Activated naive CD4-positive, alpha-beta T cell treated with anti-CD3 and anti-CD28 coated beads for 36 hours (primary cell): Measurements from ENCODE around the gene MEIKIN. TPM values are rescaled to one million over a fixed set of nuclear protein-coding genes. Genes with fewer than 3 reads are reported as not detected.

Experiments used
- CTCF ChIA-PET: fragments of 350-600 bp; sonication (Branson Sonifier 250); formaldehyde crosslinking; loops from one replicate; lab custom pipeline; 2021; ENCODE audit warnings: antibody characterized with exemption; lab: Charles Lee
- DNase-seq: peaks from one replicate; pipeline ENCODE4 v3.0.0-alpha.2; 2020
- H3K27ac Mint-ChIP-seq: one replicate; pipeline ENCODE4 v1.8.0; 2021; ENCODE audit warnings: mild to moderate bottlenecking, mixed read lengths
- H3K27me3 Mint-ChIP-seq: one replicate; pipeline ENCODE4 v1.8.0; 2021; ENCODE audit warnings: low read depth, mixed read lengths
- H3K36me3 Mint-ChIP-seq: one replicate; pipeline ENCODE4 v1.8.0; 2021; ENCODE audit warnings: low read depth, mixed read lengths
- H3K4me1 Mint-ChIP-seq: one replicate; pipeline ENCODE4 v1.8.0; 2021; ENCODE audit warnings: low read depth, mixed read lengths
- H3K4me3 Mint-ChIP-seq: one replicate; pipeline ENCODE4 v1.8.0; 2021; ENCODE audit warnings: mild to moderate bottlenecking, moderate library complexity, mixed read lengths
- H3K9me3 Mint-ChIP-seq: one replicate; pipeline ENCODE4 v1.8.0; 2021; ENCODE audit warnings: mixed read lengths
- intact Hi-C: fragments of 100-400 bp; cut with micrococcal nuclease; formaldehyde crosslinking; loops from one replicate; pipeline ENCODE4 v1.15.1; 2023
- total RNA-seq, 2 experiments: library from RNA; stranded (reverse); gene quantifications; one replicate each; pipeline ENCODE4 v1.2.3, GENCODE V29; 2021

MEIKIN gene
- total RNA-seq, 2 experiments from 2014 or later = 1.4 to 1.9 TPM

DNA sequence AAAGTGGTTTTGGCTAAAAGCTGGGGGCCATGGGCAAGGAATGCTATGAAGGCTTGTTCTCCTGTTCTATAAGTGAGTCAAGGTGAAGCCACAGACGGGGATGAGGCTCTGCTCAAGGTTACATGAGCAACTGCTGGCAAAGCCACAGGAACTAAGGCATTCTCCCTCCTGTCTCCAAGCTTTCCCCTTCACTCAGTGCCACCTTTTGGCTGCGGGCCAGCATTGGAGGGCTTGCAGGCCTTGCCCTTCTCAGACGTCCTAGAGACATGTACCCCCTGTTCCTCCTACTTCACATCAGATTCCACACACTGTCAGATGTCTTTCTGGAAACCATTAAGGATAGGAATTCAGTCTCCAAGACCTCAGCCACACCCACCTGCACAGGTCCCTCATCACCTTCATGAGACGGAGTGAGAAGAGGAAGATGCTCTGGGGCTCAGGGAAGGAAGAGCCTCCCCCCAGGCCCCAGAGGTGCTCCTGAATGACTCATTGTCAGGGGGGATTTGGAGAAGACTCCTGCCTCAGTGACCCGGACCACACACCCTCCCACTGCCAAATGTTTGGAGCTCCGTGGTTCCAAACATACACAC lies 20.5 kb upstream of the MEIKIN start:
- no peaks in the 10 kb centered on the region for H3K4me1 Mint-ChIP-seq
- CTCF ChIA-PET = no interaction called here
- no peak for DNase-seq
- no peaks in the 10 kb centered on the region for H3K27me3 Mint-ChIP-seq
- H3K9me3 Mint-ChIP-seq = no peaks in the 10 kb centered on the region
- H3K4me3 Mint-ChIP-seq = no peak overlapping the region
- no peak overlapping the region for H3K27ac Mint-ChIP-seq
- peaks cover 15% of the 10 kb centered on the region for H3K36me3 Mint-ChIP-seq
- intact Hi-C loops = no loop called here

- no peak overlapping the region for H3K4me3 Mint-ChIP-seq
- no peaks in the 10 kb centered on the region for H3K9me3 Mint-ChIP-seq
- no peak overlapping the region for H3K27ac Mint-ChIP-seq
- peaks cover 13% of the 10 kb centered on the region for H3K4me1 Mint-ChIP-seq
- DNase-seq = peak; percentile 22
- H3K27me3 Mint-ChIP-seq = no peaks in the 10 kb centered on the region
- intact Hi-C loops = no loop called here
- CTCF ChIA-PET = no interaction called here
- H3K36me3 Mint-ChIP-seq = peaks cover 10% of the 10 kb centered on the region
Observed at GRCh38 chr5:131959906-131960305, 14.4 kb upstream of the MEIKIN start.

- H3K4me1 Mint-ChIP-seq = peaks cover 20% of the 10 kb centered on the region
- H3K9me3 Mint-ChIP-seq = no peaks in the 10 kb centered on the region
- no peaks in the 10 kb centered on the region for H3K27me3 Mint-ChIP-seq
- no peak overlapping the region for H3K4me3 Mint-ChIP-seq
- no peak overlapping the region for H3K27ac Mint-ChIP-seq
- no peak for DNase-seq
- intact Hi-C loops = no loop called here
- CTCF ChIA-PET = no interaction called here
- peaks cover 15% of the 10 kb centered on the region for H3K36me3 Mint-ChIP-seq
Observed at GRCh38 chr5:131959136-131959535, 13.7 kb upstream of the MEIKIN start.

GRCh38 chr5:131957721-131958441 lies 12.4 kb upstream of the MEIKIN start:
- H3K27me3 Mint-ChIP-seq = no peaks in the 10 kb centered on the region
- no peak overlapping the region for H3K27ac Mint-ChIP-seq
- peaks cover 21% of the 10 kb centered on the region for H3K4me1 Mint-ChIP-seq
- CTCF ChIA-PET = no interaction called here
- DNase-seq = no peak
- peaks cover 15% of the 10 kb centered on the region for H3K36me3 Mint-ChIP-seq
- no peak overlapping the region for H3K4me3 Mint-ChIP-seq
- H3K9me3 Mint-ChIP-seq = no peaks in the 10 kb centered on the region
- intact Hi-C loops = no loop called here

- Mint-ChIP-seq H3K36me3 (peaks cover 9% of the 10 kb centered on the region), H3K27me3 (no peaks in the 10 kb centered on the region), H3K4me3 (no peak overlapping the region), H3K4me1 (peaks cover 13% of the 10 kb centered on the region), H3K27ac (no peak overlapping the region), H3K9me3 (no peaks in the 10 kb centered on the region)
- intact Hi-C loops = no loop called here
- DNase-seq = no peak
- CTCF ChIA-PET = interaction anchor here (0.6 kb wide), 1 partner anchor 449 kb away, joined by 3 read pairs; no protein-coding TSS in a partner anchor
Observed at GRCh38 chr5:131953969-131954368, 8.5 kb upstream of the MEIKIN start.

- intact Hi-C loops = no loop called here
- no peak for DNase-seq
- Mint-ChIP-seq H3K36me3 (peaks cover 5% of the 10 kb centered on the region), H3K27ac (no peak overlapping the region), H3K9me3 (no peaks in the 10 kb centered on the region), H3K27me3 (no peaks in the 10 kb centered on the region), H3K4me3 (no peak overlapping the region), H3K4me1 (peaks cover 8% of the 10 kb centered on the region)
- CTCF ChIA-PET = interaction anchor here (0.7 to 1.2 kb wide), 2 partner anchors 110 to 112 kb away, joined by 3 to 4 read pairs; no protein-coding TSS in a partner anchor
Observed at GRCh38 chr5:131952301-131952857, 6.9 kb upstream of the MEIKIN start.

DNA sequence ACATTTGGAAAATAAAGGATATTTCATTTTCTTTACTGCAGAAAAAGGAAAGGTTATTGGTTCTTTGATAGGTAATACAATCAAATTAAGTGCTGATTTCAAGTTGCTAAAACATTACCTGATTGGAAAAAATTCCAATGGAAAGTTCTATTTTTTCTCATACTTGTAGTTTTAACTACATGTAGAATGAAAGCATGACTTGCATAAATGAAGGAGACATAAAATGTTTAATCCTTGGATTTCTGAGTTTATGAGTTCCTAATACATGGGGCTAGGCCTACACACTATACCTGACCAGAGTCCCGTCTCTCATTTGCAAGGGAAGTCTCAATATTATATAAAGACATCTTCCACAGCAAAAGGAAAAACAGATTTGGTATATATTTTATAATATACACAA lies 5.2 kb upstream of the MEIKIN start:
- peaks cover 5% of the 10 kb centered on the region for H3K36me3 Mint-ChIP-seq
- no peak overlapping the region for H3K27ac Mint-ChIP-seq
- DNase-seq = no peak
- no peak overlapping the region for H3K4me3 Mint-ChIP-seq
- peaks cover 8% of the 10 kb centered on the region for H3K4me1 Mint-ChIP-seq
- H3K27me3 Mint-ChIP-seq = no peaks in the 10 kb centered on the region
- CTCF ChIA-PET = no interaction called here
- no peaks in the 10 kb centered on the region for H3K9me3 Mint-ChIP-seq
- intact Hi-C loops = no loop called here

DNA sequence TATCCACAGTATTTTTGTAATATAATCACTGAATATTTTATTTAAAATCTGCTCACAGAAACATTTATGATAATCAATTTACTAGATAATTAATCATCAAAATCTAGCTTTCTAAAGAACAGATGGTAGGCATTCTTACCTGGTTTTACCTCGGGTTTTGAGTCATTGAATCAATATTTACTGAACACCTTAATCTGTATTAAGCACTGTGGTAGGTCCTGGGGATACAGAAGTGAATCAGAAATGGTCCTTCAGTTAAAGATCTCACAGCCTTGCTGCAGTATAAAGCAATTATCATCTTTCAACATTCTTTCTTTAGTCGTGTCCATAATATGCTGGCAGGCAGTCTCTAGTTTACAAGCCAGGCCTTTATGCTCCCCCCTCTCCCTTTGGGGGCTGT lies 2.0 kb upstream of the MEIKIN start:
- Mint-ChIP-seq H3K4me1 (no peaks in the 10 kb centered on the region), H3K27me3 (no peaks in the 10 kb centered on the region), H3K4me3 (no peak overlapping the region), H3K9me3 (no peaks in the 10 kb centered on the region), H3K27ac (no peak overlapping the region), H3K36me3 (no peaks in the 10 kb centered on the region)
- CTCF ChIA-PET = interaction anchor here (1.2 kb wide), 1 partner anchor 60 kb away, joined by 3 read pairs; no protein-coding TSS in a partner anchor
- no peak for DNase-seq
- intact Hi-C loops = no loop called here

DNA sequence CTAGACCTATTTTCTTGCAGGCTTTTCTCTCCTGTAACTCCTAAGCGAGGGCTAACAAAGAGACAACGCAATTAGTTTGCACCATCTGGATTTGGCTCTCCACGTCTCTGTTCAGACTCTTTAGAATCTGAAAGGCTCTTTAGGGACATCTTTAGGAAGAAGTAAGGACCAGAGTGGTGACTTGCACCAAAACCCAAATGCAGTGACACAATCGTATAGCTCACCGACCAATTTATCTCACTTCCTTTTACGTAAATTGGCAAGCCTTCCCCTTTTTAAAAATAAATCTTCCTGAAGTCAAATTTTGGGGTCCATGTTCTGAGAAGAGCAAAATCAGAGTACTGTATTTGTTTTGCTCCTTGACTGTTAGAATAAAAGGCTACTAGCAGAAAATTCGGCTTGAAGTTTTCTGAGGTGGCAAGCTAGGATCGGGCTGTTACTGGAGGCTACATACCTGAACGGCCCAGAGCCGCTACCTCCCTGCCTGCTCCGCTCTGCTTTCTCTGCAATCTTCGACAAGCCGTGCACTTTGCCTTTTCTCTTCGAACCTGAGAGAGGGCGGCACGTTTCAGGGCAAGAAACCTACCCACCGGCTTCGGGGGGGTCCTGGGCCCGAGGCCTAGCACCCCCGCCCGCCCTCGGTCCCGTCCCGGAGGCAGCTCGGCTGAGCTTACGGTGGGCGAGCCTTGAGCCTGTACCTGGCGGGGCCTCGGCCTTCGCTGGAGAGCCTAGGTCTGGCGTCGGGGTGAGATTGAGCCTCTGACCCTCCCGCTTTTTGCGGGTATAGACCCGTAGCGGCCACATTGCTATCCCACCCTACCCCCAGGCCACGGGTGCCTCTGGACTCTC lies 537 bp downstream of the MEIKIN start:
- CTCF ChIA-PET = no interaction called here
- H3K4me3 Mint-ChIP-seq = peak overlapping the region; percentile 10
- H3K27me3 Mint-ChIP-seq = no peaks in the 10 kb centered on the region
- H3K27ac Mint-ChIP-seq = no peak overlapping the region
- H3K9me3 Mint-ChIP-seq = no peaks in the 10 kb centered on the region
- H3K4me1 Mint-ChIP-seq = no peaks in the 10 kb centered on the region
- H3K36me3 Mint-ChIP-seq = no peaks in the 10 kb centered on the region
- DNase-seq = no peak
- intact Hi-C loops = no loop called here

GRCh38 chr5:131943916-131944315 lies 1.5 kb downstream of the MEIKIN start:
- Mint-ChIP-seq H3K9me3 (no peaks in the 10 kb centered on the region), H3K36me3 (no peaks in the 10 kb centered on the region), H3K27ac (no peak overlapping the region), H3K4me3 (no peak overlapping the region), H3K27me3 (no peaks in the 10 kb centered on the region), H3K4me1 (no peaks in the 10 kb centered on the region)
- intact Hi-C loops = no loop called here
- CTCF ChIA-PET = no interaction called here
- no peak for DNase-seq

DNA sequence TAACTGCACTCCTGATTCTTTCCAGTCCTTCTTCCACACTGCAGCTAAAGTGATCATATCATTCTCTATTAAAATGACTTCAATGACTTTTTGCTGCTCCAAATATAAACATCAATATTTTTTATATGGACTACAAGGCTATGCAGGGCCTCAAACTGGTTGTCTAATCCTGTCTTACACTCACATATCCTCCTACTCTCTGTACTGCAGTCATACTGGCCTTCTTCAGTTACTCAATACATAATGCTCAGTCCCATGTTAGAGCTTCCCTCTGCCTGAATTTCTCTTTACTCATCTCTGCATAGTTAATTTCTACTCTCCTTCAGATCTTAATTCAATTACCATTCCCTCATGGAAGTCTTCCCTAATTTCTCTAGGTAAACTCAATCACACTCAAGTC lies 3.4 kb downstream of the MEIKIN start:
- H3K27me3 Mint-ChIP-seq = no peaks in the 10 kb centered on the region
- H3K4me3 Mint-ChIP-seq = no peak overlapping the region
- no peaks in the 10 kb centered on the region for H3K4me1 Mint-ChIP-seq
- CTCF ChIA-PET = no interaction called here
- intact Hi-C loops = no loop called here
- DNase-seq = no peak
- no peaks in the 10 kb centered on the region for H3K9me3 Mint-ChIP-seq
- no peak overlapping the region for H3K27ac Mint-ChIP-seq
- H3K36me3 Mint-ChIP-seq = no peaks in the 10 kb centered on the region

DNA sequence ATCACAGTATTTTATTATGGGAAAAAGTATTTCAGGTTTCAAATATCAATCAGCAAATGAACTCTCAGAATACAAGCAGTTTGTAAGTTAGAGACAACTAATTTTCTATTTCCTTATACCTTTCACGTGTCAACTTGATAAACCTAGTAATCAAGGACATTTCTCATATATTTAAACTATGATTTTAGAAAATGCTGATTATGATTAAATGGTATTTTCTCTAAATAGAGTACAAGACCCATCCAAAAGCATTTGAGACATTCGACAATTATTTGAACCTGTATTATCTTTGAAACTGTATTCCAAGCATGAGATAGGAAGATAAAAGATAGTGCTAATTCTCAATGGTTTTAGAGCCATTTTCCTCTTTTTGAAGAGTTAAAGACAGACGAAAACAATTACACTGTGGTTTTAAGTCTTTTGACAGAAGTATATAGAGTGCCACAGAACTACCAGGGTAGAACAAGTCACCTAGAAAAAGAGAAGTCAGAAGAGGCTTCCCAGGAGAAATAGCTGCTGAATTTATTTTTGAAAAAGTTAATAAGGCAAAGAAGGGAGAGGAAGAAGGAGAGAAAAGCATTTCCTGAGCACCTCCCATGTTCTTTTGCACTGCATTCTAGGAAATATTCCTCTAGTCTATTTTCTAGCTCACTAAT lies 5.6 kb downstream of the MEIKIN start:
- Mint-ChIP-seq H3K4me3 (no peak overlapping the region), H3K27ac (no peak overlapping the region), H3K27me3 (no peaks in the 10 kb centered on the region), H3K36me3 (no peaks in the 10 kb centered on the region), H3K4me1 (peaks cover 4% of the 10 kb centered on the region), H3K9me3 (no peaks in the 10 kb centered on the region)
- CTCF ChIA-PET = no interaction called here
- no peak for DNase-seq
- intact Hi-C loops = no loop called here
